Stimulated activated CD8-positive, alpha-beta memory T cell treated with anti-CD3 and anti-CD28 coated beads, Interleukin-15, amount 100 ng/mL, for 48 hours (primary cell): ENCODE results near the gene CA6.
"Not testable (repeated sequence)": the region's sequence is repeated elsewhere in the genome, so short reads cannot be mapped to it uniquely, and the experiment has no call there.

Source experiments
- DNase-seq, 2 donors: peaks; one replicate each; pipeline ENCODE4 v3.0.0-alpha.2; 2020; ENCODE audit warnings: low read depth in 2 of 2

Gene CA6

DNA sequence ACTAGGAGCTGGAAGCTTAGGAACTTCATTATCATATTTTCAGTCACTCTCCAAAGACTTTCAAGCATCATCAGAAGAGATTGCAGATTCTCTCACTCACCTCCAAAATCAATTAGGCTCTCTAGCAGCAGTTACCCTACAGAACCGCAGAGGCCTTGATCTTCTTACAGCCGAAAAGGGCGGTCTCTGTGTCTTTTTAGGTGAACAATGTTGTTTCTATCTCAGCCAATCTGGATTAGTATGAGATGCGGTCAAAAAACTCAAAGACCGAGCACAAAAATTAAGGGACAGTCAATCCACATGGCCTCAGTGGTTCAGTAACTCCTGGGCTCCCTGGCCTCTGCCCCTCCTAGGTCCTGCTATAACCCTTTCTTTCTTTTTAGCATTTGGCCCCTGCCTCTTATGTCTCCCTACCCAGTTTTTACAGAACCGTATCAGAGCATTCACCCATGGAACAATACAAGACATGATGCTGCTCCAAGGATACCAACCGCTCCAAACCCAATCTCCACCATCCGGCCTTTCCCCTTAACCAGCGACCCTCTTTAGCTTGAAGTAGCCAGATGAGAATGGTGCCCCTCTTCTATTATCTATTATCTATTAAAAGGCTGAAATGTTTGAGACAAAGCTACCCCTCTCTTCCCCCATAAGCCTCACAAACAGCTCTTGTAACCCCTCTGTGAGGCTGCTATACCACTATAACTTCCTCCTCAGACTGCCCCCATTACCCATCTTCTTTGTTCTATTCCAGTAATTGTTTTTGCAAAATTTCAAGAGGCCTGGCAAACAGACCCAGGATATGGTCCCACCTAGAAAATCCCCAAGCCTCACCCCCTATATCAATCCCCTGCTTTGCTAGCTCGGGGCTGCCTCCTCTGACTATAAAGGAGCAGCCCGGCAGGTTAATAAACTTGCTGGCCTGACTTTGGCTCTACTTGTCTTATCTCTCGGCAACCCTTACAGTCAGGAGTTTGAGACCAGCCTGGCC, 18.7 kb upstream of the CA6 start:
- DNase-seq, result no peak

DNA sequence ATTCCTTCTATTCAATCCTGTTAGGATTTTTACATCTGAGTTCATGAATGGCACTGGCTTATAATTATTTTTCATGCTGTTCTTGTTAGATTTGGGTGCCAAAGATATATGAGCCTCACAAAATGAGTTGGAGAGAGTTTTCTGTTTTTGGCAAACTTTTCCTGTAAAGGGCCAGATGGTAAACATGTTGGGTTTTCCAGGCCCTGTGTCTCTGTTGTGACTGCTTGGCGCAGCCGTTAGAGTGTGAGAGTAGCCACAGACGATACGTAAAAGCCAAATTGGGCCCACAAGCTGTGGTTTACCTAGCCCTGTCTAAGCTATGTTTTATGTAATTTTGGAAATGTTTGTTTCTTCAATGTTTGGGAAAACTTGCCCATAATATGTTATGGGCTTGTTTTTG, 15.6 kb upstream of the CA6 start:
- DNase-seq, result no peak

DNA sequence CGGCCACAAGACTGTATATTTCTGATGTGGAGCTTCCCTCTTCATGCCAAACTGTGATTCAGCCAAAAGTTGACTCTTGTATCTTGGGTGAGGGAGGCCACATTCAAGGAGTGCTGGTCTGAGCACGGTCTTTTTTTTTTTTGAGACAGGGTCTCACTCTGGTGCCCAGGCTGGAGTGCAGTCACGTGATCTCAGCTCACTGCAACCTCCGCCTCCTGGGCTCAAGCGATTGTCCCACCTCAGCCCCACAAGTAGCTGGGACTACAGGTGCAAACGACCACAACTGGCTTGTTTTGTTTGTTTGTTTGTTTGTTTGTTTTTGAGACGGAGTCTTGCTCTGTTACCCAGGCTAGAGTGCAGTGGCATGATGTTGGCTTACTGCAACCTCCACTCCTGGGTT, 8.6 kb upstream of the CA6 start:
- not testable (repeated sequence) for DNase-seq

DNA sequence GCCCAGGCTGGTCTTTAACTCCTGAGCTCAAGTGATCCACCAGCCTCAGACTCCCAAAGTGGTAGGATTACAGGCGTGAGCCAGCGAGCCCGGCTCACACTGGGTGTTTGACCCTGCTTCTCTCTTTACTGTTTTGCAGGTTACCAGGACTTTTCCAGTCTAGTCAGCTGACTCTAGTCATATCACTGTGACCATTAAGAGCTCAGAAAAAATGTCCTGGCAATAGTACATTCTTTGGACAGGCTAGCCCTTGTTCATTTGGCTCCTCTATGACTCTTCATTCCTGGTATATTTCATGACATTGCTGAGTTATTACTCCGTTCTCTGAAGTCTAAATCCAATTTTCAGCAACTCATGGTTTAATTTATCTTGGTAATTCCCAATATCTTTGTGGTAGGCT, 8.0 kb upstream of the CA6 start:
- no peak for DNase-seq

DNA sequence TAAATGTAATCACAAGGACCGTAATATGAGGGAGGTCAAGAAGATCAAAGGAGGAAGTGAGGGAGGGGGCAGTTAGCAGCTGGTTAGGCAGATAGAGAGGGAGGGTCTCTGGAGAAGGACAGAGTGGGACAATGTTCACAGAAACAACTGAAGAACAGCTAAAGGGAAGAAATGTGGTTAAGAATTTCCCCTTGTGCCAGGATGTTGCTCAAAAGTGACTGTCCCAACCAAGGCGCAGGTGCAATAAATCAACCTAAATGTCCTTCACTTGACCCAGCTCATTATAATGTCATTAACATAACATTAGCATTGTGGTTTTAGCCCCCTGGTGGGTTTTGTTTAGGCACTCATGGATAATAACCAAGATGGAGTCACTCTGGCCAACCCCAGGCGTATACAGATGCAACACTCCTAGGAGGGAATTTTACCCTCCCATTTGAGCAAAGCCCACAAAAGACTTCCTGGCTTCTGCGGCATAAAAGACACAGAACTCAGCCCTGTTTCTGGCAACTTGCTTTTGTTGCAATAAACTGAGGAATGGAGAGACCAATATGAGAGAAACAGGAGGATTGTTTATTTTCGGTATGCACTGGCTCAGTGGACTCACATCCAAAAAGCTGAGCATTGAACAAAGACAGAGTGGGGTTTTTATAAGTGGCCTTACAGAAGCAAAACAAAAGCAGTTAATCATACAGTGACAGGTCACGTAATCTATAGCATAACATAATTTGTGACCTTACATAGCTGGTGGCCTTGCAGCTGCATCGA, 7.3 kb upstream of the CA6 start:
- no peak for DNase-seq

DNA sequence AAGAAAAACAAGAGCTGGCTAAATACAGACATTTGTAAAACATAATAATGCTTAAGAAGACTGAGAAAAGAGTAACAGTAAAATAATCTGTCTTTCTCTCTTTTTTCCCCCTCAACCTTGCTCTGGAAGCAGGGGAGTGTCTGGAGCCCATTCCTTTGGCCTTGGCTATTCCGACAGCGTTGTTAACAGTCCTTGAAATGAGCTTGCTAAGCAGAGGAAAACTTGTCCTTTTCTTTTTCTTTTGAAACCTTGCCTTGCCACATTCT, 6.7 kb upstream of the CA6 start:
- no peak for DNase-seq

DNA sequence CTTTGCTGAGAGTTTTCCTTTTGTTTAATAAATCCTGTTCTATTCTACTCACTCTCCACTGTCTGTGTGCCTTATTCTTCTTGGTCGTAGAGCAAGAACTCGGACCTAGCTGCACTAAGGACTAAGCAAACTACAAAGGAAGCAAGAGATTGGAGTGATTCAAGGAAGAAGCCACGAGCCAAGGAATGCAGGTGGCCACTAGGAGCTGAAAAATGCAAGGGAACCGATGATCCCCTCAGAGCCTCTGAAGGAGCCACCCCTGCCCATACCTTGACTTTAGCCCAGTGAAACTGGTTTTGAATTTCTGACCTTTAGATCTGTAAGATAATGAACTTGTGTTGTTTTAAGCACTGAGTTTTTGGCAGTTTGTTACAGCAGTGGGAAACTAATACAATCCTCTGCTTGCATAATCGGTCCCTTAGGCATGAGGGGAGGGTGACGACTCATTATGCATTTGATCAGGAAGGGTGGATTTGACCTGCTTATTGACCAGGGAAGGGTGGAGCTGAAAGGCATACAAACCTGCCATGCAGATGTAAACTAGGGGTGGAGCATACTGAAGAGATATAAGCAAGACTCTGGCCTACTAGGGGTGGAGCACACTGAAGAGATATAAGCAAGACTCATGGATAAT, 6.2 kb upstream of the CA6 start:
- DNase-seq, result no peak

DNA sequence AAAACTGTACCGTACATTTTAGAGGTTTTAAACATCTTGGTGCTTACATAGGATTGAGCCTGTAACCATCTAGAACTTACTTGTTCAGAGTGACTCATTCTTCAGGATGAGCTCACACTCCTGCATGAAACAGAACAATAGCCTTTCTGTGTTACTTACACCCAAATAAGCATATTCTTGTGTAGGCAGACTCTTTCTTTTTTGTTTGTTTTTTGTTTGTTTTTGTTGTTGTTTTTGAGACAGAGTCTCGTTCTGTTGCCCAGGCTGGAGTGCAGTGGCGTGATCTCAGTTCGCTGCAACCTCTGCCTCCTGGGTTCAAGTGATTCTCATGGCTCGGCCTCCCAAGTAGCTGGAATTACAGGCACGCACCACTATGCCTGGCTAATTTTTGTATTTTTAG, 3.8 kb upstream of the CA6 start:
- no peak for DNase-seq

DNA sequence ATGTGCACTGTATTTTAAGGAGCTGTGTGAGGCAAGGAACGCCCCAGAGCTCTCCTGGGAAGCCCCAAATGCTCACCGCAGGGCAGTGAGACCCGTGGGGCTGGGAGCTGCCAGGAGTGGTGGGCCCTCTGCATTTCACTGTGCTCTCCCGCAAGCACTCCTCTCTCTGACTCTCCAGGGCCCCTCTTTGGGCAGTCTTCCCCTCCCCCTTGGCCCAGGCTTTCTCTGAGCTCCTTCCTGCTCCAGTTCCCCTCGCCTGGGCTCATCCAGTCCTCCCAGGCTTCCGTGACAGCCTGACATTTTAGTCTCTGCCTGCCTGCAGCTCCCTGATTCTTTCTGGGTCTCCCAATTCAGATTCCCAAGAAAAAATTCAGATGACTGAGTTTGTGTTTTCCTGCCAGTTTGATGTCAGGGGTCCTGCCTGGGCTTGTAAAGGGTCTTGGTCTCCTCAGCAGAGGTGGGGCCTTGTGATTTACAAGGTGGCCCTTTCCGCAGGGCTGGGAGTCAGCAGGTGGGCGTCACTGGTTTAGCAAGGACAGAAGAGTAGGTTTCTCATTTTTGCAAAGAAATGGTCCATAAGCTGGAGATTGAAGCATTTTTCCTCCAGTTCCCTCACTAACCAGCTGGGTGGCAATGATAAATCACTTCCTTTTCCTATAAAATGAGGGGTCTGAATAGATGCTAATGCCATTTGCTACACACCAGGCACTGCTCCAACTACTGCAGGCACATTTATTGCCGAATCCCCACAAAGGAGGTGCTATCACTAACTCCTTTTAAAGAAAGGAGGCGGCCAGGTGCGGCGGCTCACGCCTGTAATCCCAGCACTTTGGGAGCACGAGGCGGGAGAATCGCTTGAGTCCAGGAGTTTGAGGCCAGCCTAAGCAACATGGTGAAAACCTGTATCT, 1.9 kb upstream of the CA6 start:
- no peak for DNase-seq

DNA sequence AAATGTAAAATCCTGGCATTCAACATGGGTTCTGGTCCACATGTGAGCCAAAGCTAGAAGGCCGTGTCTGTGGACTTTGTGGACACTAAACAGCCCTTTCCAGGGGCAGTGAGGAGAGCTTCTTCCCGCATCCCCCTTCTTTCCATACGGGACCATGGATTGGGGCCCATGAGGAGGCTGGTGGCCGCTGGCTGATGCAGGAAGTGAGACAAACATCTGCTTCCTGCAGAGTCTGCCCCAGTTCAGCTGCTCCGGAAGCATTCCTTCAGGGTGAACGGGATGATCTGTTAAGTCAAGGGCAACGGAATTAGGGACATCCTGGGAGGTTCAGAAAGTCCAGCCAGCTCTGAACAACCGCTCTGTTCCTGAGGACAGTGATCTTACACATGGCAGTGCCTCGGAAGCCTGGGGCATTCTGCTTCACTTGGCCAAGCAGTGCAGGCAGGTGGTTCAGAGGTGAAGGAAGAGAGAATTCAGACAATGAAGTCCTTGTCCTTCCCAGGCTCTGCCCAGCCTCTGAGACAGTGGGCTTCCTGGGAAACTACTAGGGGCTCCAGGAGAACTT, 1.5 kb downstream of the CA6 start:
- DNase-seq, result no peak

DNA sequence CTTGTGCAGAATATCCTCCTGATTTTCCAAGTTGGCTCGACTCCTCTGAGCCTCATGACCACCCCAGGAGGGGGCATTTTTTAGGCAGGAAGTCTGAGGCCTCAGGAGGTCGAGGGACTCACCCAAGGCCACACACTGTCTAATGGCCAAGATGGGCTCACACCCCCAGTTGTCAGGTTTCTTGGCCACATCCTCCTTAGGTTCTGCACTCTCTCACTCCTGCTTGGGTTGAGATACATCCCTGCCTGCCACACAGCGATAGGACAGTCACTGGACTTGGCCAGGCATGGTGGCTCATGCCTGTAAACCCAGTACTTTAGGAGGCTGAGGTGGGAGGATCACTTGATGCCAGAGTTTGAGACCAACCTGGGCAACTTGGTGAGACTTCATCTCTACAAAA, 4.6 kb downstream of the CA6 start:
- DNase-seq, result no peak

DNA sequence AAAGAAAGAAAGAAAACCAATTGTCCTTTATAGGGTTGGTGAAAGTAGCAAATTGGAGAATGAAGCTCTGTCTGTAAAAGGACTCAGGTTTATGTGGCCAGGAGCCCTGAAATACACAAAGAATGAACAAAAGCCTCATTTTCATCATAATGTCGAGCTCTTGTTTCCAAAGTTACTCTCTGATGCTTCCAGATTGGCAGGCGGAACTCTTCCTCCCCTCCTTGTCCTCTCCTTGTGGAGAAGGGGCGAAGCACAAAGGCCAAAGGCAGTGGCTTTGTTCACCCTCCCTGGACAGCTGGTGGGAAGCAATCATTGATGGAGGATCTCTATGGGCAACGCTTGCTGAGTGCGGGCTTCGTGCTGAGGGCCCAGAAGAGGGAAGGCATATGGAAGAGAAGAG, 5.6 kb downstream of the CA6 start:
- no peak for DNase-seq

DNA sequence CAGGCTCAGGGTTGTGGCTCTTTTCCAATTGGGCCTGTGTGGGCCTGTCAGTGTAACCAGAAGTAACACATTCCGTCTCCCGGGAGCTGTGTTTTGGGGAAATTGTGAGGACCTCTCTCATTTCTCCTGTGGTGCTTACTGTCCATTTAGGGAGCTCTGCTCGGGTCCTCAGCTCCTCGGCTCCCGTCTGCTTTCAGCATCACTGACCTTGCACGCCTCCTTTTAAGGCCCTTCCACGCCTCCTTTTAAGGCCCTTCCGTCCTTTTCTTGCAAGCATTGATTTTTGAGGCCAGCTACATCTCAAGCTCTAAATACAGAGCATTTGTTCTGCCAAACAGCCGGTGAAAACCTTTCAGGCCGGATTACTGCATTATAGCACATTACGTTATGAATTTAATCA, 9.7 kb downstream of the CA6 start:
- no peak for DNase-seq

DNA sequence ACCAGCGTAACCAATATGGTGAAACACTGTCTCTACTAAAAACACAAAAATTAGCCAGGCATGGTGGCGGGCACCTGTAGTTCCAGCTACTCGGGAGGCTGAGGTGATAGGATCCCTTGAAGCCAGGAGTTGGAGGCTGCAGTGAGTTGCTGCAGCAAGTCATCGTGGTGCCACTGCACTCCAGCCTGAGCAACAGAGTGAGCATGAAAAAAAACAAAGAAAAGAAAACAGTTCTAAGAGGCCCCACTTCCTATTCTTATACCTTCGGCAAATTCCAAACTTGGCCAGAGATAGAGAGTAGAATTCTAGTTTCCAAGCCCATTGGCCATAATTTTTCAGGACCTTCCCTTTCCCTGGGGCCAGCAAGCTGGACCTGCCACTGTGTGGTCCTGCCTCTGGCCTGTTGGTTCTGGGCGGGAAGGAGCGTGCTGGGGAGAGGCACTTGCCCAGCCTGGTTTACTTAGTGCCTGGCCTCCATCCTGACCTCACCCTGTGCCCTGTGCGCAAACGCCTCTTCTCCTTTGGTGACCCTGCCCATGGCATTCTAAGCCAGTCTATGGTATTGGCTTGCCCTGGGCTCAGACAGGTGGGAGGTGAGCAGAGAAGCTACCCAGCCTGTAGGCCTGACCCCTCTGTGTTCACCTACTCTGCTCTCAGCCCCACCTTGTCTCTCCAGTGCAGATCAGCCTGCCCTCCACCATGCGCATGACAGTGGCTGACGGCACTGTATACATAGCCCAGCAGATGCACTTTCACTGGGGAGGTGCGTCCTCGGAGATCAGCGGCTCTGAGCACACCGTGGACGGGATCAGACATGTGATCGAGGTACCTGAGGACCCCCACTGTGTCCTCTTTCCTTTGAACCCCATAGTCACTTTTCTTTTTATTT, 11.0 kb downstream of the CA6 start:
- no peak for DNase-seq

DNA sequence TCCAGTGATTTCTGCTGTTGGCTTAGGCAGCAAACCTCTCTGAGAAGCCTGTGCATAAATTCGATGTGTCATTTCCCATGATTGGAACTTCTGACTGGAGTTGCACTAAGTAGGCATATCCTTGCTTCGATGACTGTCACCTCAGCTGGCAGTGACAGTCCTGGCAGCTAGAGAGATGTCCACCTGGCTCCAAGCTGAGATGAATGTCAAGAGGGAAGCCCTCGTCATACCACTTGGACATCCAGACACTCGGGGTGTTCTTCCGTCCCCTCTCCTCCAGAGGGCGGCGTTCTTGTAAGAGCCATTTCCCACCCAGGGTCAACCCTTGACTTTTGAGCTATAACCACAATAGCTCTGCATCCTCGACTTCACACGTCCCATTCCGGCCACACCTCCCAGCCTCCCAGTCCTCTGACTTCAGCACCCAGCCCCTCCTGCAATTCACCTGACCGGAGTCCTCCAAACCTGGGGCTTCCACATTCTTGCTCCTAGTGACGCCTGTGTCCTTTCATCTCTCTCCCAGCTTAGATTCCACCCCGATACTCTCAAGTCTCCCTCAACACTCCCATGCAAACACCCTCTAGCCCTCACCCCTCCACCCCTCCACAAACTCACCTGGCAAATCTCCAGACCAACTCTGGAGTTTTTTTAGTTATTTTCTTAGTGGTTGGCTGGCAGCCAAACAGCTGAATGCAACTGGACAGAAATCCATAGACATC, 17.3 kb downstream of the CA6 start:
- DNase-seq, result peak in 1 of 2 donors; percentile 49

DNA sequence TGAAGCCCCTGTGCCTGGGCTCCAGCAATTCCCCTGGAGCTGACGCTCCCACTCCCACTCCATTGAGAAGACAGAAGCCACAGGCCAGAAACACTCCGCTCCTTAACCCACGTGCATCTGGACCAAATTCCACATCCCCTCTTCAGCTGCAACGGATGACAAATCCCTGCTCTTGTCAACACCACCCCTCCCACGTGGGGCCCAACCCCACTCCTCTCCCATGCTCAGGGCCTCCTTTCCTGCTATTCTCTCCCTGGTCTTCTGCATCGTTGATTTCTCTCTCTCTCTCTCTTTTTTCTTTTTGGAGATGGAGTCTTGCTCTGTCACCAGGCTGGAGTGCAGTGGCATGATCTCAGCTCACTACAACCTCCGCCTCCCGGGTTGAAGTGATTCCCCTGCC, 18.3 kb downstream of the CA6 start:
- DNase-seq, result no peak

DNA sequence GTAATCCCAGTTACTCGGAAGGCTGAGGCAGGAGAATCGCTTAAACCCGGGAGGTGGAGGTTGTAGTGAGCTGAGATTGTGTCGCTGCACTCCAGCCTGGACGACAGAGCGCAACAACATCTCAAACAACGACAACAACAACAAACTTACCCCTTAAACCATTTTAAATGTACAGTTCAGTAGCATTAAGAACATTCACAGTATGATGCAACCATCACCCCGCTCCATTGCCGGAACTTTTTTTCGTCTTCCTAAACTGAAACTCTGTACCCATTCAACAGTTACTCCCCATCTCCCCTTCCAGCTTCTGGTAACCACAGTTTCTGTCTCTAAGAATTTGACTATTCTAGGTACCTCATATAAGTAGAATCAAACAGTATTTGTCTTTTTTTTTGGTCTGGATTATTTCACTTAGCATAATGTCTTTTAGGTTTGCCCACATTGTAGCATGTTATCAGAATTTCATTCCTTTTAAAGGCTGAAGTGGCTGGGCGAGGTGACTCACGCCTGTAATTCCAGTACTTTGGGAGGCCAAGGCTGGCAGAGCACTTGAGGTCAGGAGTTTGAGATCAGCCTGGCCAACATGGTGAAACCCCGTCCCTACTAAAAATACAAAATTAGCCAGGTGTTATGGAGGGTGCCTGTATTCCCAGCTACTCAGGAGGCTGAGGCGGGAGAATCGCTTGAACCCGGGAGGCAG, 19.6 kb downstream of the CA6 start:
- no peak for DNase-seq

DNA sequence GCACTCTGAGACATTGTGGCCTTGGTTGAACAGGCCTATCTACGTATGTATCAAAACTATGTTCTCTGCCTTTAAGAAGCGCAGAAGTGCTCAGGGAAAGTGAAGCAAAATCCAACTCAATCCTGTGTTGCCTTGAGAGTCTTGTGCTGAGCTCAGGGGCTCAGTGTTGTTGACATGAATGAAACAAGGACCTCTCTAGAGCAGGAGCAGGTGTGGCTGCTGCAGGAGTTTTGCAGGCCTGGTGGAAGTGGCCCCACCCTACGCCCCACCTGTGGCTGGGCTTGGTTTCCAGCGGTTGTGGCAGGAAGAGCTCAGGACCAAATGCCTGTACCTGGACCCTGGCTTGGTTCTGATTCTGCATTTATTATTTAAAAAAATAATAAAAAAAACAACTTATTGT, 20.9 kb downstream of the CA6 start:
- DNase-seq, result no peak

DNA sequence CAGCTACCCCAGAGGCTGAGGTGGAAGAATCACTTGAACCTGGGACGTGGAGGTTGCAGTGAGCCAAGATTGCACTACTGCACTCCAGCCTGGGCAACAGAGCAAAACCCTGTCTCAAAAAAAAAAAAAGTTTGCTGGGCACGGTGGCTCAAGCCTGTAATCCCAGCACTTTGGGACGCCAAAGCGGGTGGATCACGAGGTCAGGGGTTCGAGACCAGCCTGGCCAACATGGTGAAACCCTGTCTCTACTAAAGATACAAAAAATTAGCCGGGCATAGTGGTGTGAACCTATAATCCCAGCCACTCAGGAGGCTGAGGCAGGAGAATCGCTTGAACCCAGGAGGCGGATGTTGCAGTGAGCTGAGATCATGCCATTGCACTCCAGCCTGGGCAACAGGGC, 23.2 kb downstream of the CA6 start:
- not testable (repeated sequence) for DNase-seq
